HepG2 (cell line): ENCODE measurements around the gene EBP. TPM values are rescaled to one million over a fixed set of nuclear protein-coding genes. Genes with fewer than 3 reads are reported as not detected.

Source experiments
- ATAC-seq: fragments of 200-7000 bp; cut with Tn5 transposase; 3 replicates; pipeline ENCODE4 v1.9.1; 2020; ENCODE audit warnings: mild to moderate bottlenecking, moderate library complexity
- BruUV-seq: library from RNA; stranded (reverse); fragments of 400-500 nt; replicated peaks from 2 replicates; lab custom pipeline; 2021; lab: Mats Ljungman, UMichigan
- CTCF ChIA-PET: fragments of 300-600 bp; formaldehyde crosslinking; extraction: SDS; loops from one replicate; lab custom pipeline; 2021; ENCODE audit warnings: low total read pairs, inconsistent platforms, low intra/inter-chr PET ratio; lab: Yijun Ruan, JAX
- POLR2A ChIA-PET: fragments of 350-600 bp; sonication (Branson Sonifier 250); formaldehyde crosslinking; loops from one replicate; lab custom pipeline; 2020; ENCODE audit warnings: antibody characterized with exemption, inconsistent platforms; lab: Yijun Ruan, JAX
- DNase-seq: peaks from one replicate; pipeline ENCODE4 v3.0.0-alpha.2; 2015; ENCODE audit warnings: low spot score
- FAIRE-seq: peaks from 3 replicates; lab custom pipeline; 2011; peaks lifted over from hg19 to GRCh38; lab: Jason Lieb, UNC
- H2AFZ ChIP-seq: one replicate; pipeline ENCODE4 v1.6.1; 2011; ENCODE audit warnings: low read length, inconsistent platforms
- H3K27ac ChIP-seq: fragments of 300-600 bp; 3 replicates; pipeline ENCODE4 v1.8.0; 2011; ENCODE audit warnings: mixed run types, mild to moderate bottlenecking, mixed read lengths, low read length, inconsistent platforms; ENCODE audit not compliant: insufficient read depth; ENCODE audit errors: extremely low read length
- H3K27me3 ChIP-seq, 2 experiments: fragments of 200-600 bp in 1 of 2; 2 replicates in 1 of 2; 3 replicates in 1 of 2; pipeline versions ENCODE4 v1.6.0 to v1.8.0; 2011; ENCODE audit warnings: low read length in 2 of 2, mild to moderate bottlenecking in 2 of 2, moderate library complexity in 2 of 2, inconsistent platforms in 1 of 2; ENCODE audit not compliant: insufficient read depth in 2 of 2, control insufficient read depth in 1 of 2
- H3K36me3 ChIP-seq, 2 experiments: fragments of 200-600 bp in 1 of 2; replicated peaks in 1 of 2; 2 replicates in 1 of 2; 3 replicates in 1 of 2; pipeline versions ENCODE4 v1.5.1 to v1.8.0; 2011; ENCODE audit warnings: low read length in 2 of 2, inconsistent platforms in 1 of 2; ENCODE audit not compliant: insufficient read depth in 2 of 2, control insufficient read depth in 1 of 2
- H3K4me1 ChIP-seq: 2 replicates; pipeline ENCODE4 v1.5.1; 2012; ENCODE audit warnings: low read length, inconsistent platforms; ENCODE audit not compliant: insufficient read depth
- H3K4me2 ChIP-seq: 2 replicates; pipeline ENCODE4 v1.6.0; 2011; ENCODE audit warnings: low read depth, low read length, inconsistent platforms
- H3K4me3 ChIP-seq, 3 experiments: fragments of 200-600 bp in 1 of 3; sonication (generic), shearing (Covaris generic) in 1 of 3; replicated peaks in 1 of 3; 2 replicates each; pipeline ENCODE4 v1.5.1; 2011 to 2016; ENCODE audit warnings: low read length in 3 of 3, inconsistent platforms in 2 of 3, low read depth in 2 of 3, mild to moderate bottlenecking in 2 of 3, control low read depth in 1 of 3, mixed read lengths in 1 of 3; ENCODE audit not compliant: insufficient read depth in 1 of 3
- H3K79me2 ChIP-seq: one replicate; pipeline ENCODE4 v1.6.1; 2011; ENCODE audit warnings: low read length, inconsistent platforms; ENCODE audit not compliant: insufficient read depth
- H3K9ac ChIP-seq: 2 replicates; pipeline ENCODE4 v1.6.0; 2011; ENCODE audit warnings: mild to moderate bottlenecking, low read depth, low read length, inconsistent platforms; ENCODE audit not compliant: insufficient read depth
- H3K9me3 ChIP-seq: 2 replicates; pipeline ENCODE4 v1.5.1; 2012; ENCODE audit warnings: mild to moderate bottlenecking, low read length
- H4K20me1 ChIP-seq: 2 replicates; pipeline ENCODE4 v1.6.0; 2011; ENCODE audit warnings: inconsistent platforms, mild to moderate bottlenecking, low read length, moderate library complexity; ENCODE audit not compliant: insufficient read depth
- BHLHE40 ChIP-seq: IDR thresholded peaks from 2 replicates; pipeline ENCODE4 v1.6.1; 2011; ENCODE audit warnings: low read length, improper control_type of control experiment
- SIX1 ChIP-seq: sonication (generic); formaldehyde crosslinking; IDR thresholded peaks from 2 replicates; pipeline ENCODE4 v1.4.0; 2020; ENCODE audit warnings: missing genetic modification reagents, borderline replicate concordance
- TCF7L2 ChIP-seq: IDR thresholded peaks from 2 replicates; pipeline ENCODE4 v1.6.1; 2011; ENCODE audit warnings: mild to moderate bottlenecking, low read depth, low read length, moderate library complexity
- WGBS: methylation state at CpG from one replicate; pipeline ENCODE4 v1.1.6; 2017; ENCODE audit warnings: low lambda C conversion rate; 5-methylcytosine and 5-hydroxymethylcytosine counted together
- in situ Hi-C: cut with HindIII; loops from 2 replicates; pipeline ENCODE4 v1.10.0; 2017; ENCODE audit warnings: low pct_unique_long_range_greater_than_20kb; ENCODE audit not compliant: extremely low pct_ligation_motif_present
- intact Hi-C: fragments of 100-400 bp; cut with micrococcal nuclease; formaldehyde crosslinking; loops from one replicate; pipeline ENCODE4 v1.10.0; 2022; ENCODE audit not compliant: unreplicated experiment
- polyA plus RNA-seq, 8 experiments: library from polyadenylated mRNA; depleted of rRNA in 3 of 8; stranded (reverse) in 7 of 8; unstranded in 1 of 8; fragments of >200 nt; fragmentation: Illumina TruSeq in 4 of 8; extraction: Trizol in 4 of 8; gene quantifications; 2 replicates each; pipeline versions ENCODE4 v1.2.1 to v1.2.3, GENCODE V29; 2011 to 2016; ENCODE audit warnings: low read depth in 4 of 8, missing spikeins in 1 of 8, mixed read lengths in 1 of 8; ENCODE audit not compliant: insufficient read depth in 1 of 8
- total RNA-seq, 5 experiments: library from RNA; depleted of rRNA; stranded (reverse); fragments of >200 nt; fragmentation: Illumina TruSeq; extraction: Trizol; gene quantifications; 2 replicates each; pipeline ENCODE4 v1.2.3, GENCODE V29; 2016; ENCODE audit warnings: low read depth in 1 of 5
- TF ChIP-seq, protein P1 (sequence below): sonication (generic); formaldehyde crosslinking; IDR thresholded peaks from 2 replicates; pipeline ENCODE4 v1.4.0; 2020; ENCODE audit warnings: mild to moderate bottlenecking, missing genetic modification reagents
- TF ChIP-seq, protein P2 (sequence below): sonication (generic); formaldehyde crosslinking; IDR thresholded peaks from 2 replicates; pipeline ENCODE4 v1.4.0; 2020; ENCODE audit warnings: missing genetic modification reagents
- TF ChIP-seq, protein P3 (sequence below): sonication (generic); formaldehyde crosslinking; IDR thresholded peaks from 2 replicates; pipeline ENCODE4 v1.4.0; 2020; ENCODE audit warnings: missing genetic modification reagents

EBP gene
- total and polyA plus RNA-seq, 2 of the 13 experiments (the other 11 are each of a cell fraction or from before 2014, with no cell fraction given): 106 to 260 TPM

DNA sequence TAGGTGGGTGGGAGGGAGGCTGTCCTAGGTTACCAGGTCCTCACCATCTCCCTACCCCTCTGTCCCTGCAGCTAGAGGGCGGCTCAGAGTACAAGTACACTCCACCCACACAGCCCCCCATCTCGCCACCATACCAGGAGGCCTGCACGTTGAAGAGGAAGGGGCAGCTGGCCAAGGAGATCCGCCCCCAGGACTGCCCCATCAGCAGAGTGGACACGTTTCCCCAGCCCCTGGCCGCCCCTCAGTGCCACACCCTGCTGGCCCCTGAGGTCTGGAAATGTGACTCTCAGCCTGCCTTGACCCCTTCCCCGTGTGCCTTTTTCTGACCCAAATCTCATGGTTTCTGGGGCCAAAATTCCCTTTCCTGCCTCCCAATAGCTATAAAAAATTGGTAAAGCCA is 39.1 kb upstream of the EBP start (continued):
- TF ChIP-seq, protein P1, sequence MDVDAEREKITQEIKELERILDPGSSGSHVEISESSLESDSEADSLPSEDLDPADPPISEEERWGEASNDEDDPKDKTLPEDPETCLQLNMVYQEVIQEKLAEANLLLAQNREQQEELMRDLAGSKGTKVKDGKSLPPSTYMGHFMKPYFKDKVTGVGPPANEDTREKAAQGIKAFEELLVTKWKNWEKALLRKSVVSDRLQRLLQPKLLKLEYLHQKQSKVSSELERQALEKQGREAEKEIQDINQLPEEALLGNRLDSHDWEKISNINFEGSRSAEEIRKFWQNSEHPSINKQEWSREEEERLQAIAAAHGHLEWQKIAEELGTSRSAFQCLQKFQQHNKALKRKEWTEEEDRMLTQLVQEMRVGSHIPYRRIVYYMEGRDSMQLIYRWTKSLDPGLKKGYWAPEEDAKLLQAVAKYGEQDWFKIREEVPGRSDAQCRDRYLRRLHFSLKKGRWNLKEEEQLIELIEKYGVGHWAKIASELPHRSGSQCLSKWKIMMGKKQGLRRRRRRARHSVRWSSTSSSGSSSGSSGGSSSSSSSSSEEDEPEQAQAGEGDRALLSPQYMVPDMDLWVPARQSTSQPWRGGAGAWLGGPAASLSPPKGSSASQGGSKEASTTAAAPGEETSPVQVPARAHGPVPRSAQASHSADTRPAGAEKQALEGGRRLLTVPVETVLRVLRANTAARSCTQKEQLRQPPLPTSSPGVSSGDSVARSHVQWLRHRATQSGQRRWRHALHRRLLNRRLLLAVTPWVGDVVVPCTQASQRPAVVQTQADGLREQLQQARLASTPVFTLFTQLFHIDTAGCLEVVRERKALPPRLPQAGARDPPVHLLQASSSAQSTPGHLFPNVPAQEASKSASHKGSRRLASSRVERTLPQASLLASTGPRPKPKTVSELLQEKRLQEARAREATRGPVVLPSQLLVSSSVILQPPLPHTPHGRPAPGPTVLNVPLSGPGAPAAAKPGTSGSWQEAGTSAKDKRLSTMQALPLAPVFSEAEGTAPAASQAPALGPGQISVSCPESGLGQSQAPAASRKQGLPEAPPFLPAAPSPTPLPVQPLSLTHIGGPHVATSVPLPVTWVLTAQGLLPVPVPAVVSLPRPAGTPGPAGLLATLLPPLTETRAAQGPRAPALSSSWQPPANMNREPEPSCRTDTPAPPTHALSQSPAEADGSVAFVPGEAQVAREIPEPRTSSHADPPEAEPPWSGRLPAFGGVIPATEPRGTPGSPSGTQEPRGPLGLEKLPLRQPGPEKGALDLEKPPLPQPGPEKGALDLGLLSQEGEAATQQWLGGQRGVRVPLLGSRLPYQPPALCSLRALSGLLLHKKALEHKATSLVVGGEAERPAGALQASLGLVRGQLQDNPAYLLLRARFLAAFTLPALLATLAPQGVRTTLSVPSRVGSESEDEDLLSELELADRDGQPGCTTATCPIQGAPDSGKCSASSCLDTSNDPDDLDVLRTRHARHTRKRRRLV (CRISPR knock-in tag): no peak
- no peak for TF ChIP-seq SIX1 (CRISPR knock-in tag)
- TF ChIP-seq TCF7L2: no peak
- TF ChIP-seq BHLHE40: no peak

DNA sequence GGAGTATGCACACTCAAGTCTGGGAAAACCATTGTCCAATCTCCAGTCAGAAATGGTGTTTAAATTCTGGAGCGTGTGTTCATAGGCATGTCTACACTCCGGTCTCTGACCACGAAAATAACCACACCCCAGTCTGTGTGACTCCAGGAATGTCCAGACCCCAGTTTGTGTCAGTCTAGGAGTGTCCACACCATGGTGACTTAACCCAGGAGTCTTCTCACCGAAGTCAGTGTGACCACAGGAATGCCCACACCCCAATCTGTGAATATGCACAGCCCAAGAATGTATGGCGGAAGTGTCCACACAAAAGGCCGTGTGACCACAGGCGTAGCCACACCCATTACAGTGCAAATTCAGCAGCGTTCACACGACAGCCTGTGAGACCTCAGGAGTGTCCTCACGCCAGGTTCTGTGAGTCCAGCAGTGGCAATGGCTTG is 34.2 kb upstream of the EBP start:
- in situ Hi-C loops: no loop called here
- no CpG with 5 or more reads among the region's 10 CpGs for WGBS
- Histone ChIP-seq H3K27me3 (no peaks in the 10 kb centered on the region), H4K20me1 (no peaks in the 10 kb centered on the region), H3K4me3 (no peak overlapping the region), H2AFZ (no peak overlapping the region), H3K27ac (no peak overlapping the region), H3K9me3 (no peaks in the 10 kb centered on the region), H3K4me2 (no peak overlapping the region), H3K9ac (no peak overlapping the region), H3K4me1 (no peaks in the 10 kb centered on the region), H3K36me3 (peaks cover 0 to under 1% of the 10 kb centered on the region in 2 experiments; a peak in 3 of 5 replicates), H3K79me2 (no peaks in the 10 kb centered on the region)
- ChIA-PET CTCF (no interaction called here), POLR2A (no interaction called here)
- BruUV-seq: no TSS peak
- intact Hi-C loops: no loop called here
- no peak for FAIRE-seq
- TF ChIP-seq, protein P2, sequence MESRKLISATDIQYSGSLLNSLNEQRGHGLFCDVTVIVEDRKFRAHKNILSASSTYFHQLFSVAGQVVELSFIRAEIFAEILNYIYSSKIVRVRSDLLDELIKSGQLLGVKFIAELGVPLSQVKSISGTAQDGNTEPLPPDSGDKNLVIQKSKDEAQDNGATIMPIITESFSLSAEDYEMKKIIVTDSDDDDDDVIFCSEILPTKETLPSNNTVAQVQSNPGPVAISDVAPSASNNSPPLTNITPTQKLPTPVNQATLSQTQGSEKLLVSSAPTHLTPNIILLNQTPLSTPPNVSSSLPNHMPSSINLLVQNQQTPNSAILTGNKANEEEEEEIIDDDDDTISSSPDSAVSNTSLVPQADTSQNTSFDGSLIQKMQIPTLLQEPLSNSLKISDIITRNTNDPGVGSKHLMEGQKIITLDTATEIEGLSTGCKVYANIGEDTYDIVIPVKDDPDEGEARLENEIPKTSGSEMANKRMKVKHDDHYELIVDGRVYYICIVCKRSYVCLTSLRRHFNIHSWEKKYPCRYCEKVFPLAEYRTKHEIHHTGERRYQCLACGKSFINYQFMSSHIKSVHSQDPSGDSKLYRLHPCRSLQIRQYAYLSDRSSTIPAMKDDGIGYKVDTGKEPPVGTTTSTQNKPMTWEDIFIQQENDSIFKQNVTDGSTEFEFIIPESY: peak; percentile 52; the same call in 1 of the 2 replicates
- TF ChIP-seq, protein P3, sequence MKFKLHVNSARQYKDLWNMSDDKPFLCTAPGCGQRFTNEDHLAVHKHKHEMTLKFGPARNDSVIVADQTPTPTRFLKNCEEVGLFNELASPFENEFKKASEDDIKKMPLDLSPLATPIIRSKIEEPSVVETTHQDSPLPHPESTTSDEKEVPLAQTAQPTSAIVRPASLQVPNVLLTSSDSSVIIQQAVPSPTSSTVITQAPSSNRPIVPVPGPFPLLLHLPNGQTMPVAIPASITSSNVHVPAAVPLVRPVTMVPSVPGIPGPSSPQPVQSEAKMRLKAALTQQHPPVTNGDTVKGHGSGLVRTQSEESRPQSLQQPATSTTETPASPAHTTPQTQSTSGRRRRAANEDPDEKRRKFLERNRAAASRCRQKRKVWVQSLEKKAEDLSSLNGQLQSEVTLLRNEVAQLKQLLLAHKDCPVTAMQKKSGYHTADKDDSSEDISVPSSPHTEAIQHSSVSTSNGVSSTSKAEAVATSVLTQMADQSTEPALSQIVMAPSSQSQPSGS (CRISPR knock-in tag): no peak
- no peak; the same call in 2 of the 3 replicates for ATAC-seq
- DNase-seq: peak; percentile 30
